Activated CD8-positive, alpha-beta T cell treated with anti-CD3 and anti-CD28 coated beads, Interleukin-2, amount 10 ng/mL, durations not matched to agents 7 days and 5 days (primary cell): ENCODE measurements around the gene RAB14. TPM values are rescaled to one million over a fixed set of nuclear protein-coding genes. Genes with fewer than 3 reads are reported as not detected.
"Not testable (repeated sequence)": the region's sequence is repeated elsewhere in the genome, so short reads cannot be mapped to it uniquely, and the experiment has no call there.

Experiments
- ATAC-seq: fragments of 150-1000 bp; cut with Tn5 transposase; one replicate; pipeline ENCODE4 v1.10.0; 2021; ENCODE audit warnings: moderate library complexity
- CTCF ChIA-PET: fragments of 350-600 bp; sonication (Branson Sonifier 250); formaldehyde crosslinking; loops from one replicate; lab custom pipeline; 2021; ENCODE audit warnings: antibody characterized with exemption; lab: Charles Lee
- POLR2A ChIA-PET: fragments of 350-600 bp; sonication (Branson Sonifier 250); formaldehyde crosslinking; loops from one replicate; lab custom pipeline; 2021; ENCODE audit warnings: antibody characterized with exemption; lab: Charles Lee
- DNase-seq: peaks from one replicate; pipeline ENCODE4 v3.0.0-alpha.2; 2020
- H3K27ac Mint-ChIP-seq: one replicate; pipeline ENCODE4 v1.8.0; 2021; ENCODE audit warnings: mild to moderate bottlenecking, mixed read lengths
- H3K27me3 Mint-ChIP-seq: one replicate; pipeline ENCODE4 v1.8.0; 2021; ENCODE audit warnings: low read depth, mixed read lengths
- H3K36me3 Mint-ChIP-seq: one replicate; pipeline ENCODE4 v1.8.0; 2021; ENCODE audit warnings: low read depth, mixed read lengths
- H3K4me1 Mint-ChIP-seq: one replicate; pipeline ENCODE4 v1.8.0; 2021; ENCODE audit warnings: low read depth, mixed read lengths
- H3K4me3 Mint-ChIP-seq: one replicate; pipeline ENCODE4 v1.8.0; 2021; ENCODE audit warnings: mild to moderate bottlenecking, mixed read lengths
- H3K9me3 Mint-ChIP-seq: one replicate; pipeline ENCODE4 v1.8.0; 2022; ENCODE audit warnings: mixed read lengths; ENCODE audit not compliant: insufficient read depth
- total RNA-seq, 2 experiments: library from RNA; stranded (reverse); gene quantifications; one replicate each; pipeline ENCODE4 v1.2.3, GENCODE V29; 2021

Gene RAB14
- total RNA-seq, 2 experiments from 2014 or later, result 56.7 to 68.2 TPM

GRCh38 chr9:121150188-121150587 is 51.5 kb downstream of the RAB14 start:
- CTCF ChIA-PET, result no interaction called here
- H3K4me3 Mint-ChIP-seq, result no peak overlapping the region
- H3K27ac Mint-ChIP-seq, result no peak overlapping the region
- peaks cover 77% of the 10 kb centered on the region for H3K36me3 Mint-ChIP-seq
- no peaks in the 10 kb centered on the region for H3K9me3 Mint-ChIP-seq
- peaks cover 47% of the 10 kb centered on the region for H3K4me1 Mint-ChIP-seq
- DNase-seq, result no peak
- ATAC-seq, result no peak
- no peaks in the 10 kb centered on the region for H3K27me3 Mint-ChIP-seq
- POLR2A ChIA-PET, result no interaction called here

DNA sequence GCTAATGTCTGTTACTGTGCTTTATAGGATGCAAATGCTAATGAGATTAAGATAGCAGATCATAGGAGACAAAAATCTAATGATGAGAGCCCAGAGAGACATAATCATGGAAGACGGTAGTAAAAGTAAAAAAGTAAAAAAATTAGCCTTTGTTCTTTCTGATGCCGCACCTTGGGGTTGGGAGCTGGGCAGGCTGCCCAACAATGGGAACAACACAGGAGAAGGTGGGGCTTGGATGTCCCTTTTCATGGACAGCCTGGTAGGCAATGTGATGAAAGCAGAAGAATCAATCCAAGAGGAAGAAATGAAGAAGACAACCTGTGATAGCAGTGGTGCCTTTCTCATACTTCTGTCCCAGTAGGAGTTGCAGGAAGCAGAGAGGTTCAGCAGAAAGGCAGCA is 57.2 kb downstream of the RAB14 start:
- Mint-ChIP-seq H3K9me3 (no peaks in the 10 kb centered on the region), H3K27ac (no peak overlapping the region), H3K4me3 (no peak overlapping the region), H3K4me1 (peaks cover 12% of the 10 kb centered on the region), H3K36me3 (peaks cover 83% of the 10 kb centered on the region), H3K27me3 (no peaks in the 10 kb centered on the region)
- ATAC-seq (no peak), DNase-seq (no peak)
- ChIA-PET CTCF (interaction anchor here (0.9 kb wide), 1 partner anchor 24 kb away, joined by 4 read pairs; no protein-coding TSS in a partner anchor), POLR2A (no interaction called here)

GRCh38 chr9:121143771-121144170 is 57.9 kb downstream of the RAB14 start:
- no peaks in the 10 kb centered on the region for H3K27me3 Mint-ChIP-seq
- ATAC-seq, result no peak
- ChIA-PET POLR2A (no interaction called here), CTCF (interaction anchor here (0.9 to 1.7 kb wide), 2 partner anchors 22 to 25 kb away, joined by 4 to 5 read pairs; no protein-coding TSS in a partner anchor)
- H3K9me3 Mint-ChIP-seq, result no peaks in the 10 kb centered on the region
- H3K4me1 Mint-ChIP-seq, result peaks cover 12% of the 10 kb centered on the region
- peaks cover 86% of the 10 kb centered on the region for H3K36me3 Mint-ChIP-seq
- no peak overlapping the region for H3K4me3 Mint-ChIP-seq
- no peak overlapping the region for H3K27ac Mint-ChIP-seq
- no peak for DNase-seq

- POLR2A ChIA-PET, result no interaction called here
- DNase-seq (no peak), ATAC-seq (no peak)
- Mint-ChIP-seq H3K27ac (no peak overlapping the region), H3K4me3 (no peak overlapping the region), H3K27me3 (no peaks in the 10 kb centered on the region), H3K36me3 (peaks cover 82% of the 10 kb centered on the region), H3K9me3 (no peaks in the 10 kb centered on the region), H3K4me1 (peaks cover 2% of the 10 kb centered on the region)
- CTCF ChIA-PET, result interaction anchor here (1.2 to 2.2 kb wide), 2 partner anchors 9 to 23 kb away, joined by 3 to 6 read pairs; no protein-coding TSS in a partner anchor
These were observed 60.0 kb downstream of the RAB14 start for GRCh38 chr9:121141706-121142105.

DNA sequence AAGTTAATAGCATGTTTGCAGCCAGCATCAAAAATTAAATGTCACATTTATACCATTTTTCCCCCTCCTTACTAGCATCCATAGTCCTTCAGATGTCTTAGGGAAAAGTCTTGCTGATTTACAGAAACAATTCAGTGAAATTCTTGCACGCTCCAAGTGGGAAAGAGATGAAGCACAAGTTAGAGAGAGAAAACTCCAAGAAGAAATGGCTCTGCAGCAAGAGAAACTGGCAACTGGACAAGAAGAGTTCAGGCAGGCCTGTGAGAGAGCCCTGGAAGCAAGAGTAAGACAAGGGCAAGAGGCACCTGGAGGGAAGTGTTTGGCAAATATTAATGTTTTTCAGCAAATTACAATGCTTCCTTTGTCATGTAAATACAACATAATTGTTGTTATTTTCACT is 60.4 kb downstream of the RAB14 start:
- H3K36me3 Mint-ChIP-seq, result peaks cover 80% of the 10 kb centered on the region
- POLR2A ChIA-PET, result no interaction called here
- H3K9me3 Mint-ChIP-seq, result no peaks in the 10 kb centered on the region

GRCh38 chr9:121140162-121140561 is 61.5 kb downstream of the RAB14 start:
- POLR2A ChIA-PET, result no interaction called here
- CTCF ChIA-PET, result interaction anchor here (1.9 kb wide), 1 partner anchor 19 kb away, joined by 4 read pairs; no protein-coding TSS in a partner anchor
- no peaks in the 10 kb centered on the region for H3K27me3 Mint-ChIP-seq
- no peaks in the 10 kb centered on the region for H3K4me1 Mint-ChIP-seq
- DNase-seq (no peak), ATAC-seq (no peak)
- H3K27ac Mint-ChIP-seq, result no peak overlapping the region
- H3K9me3 Mint-ChIP-seq, result no peaks in the 10 kb centered on the region
- no peak overlapping the region for H3K4me3 Mint-ChIP-seq
- peaks cover 83% of the 10 kb centered on the region for H3K36me3 Mint-ChIP-seq

More for the DNA sequence above, 60.4 kb downstream of the RAB14 start:
- Mint-ChIP-seq H3K4me3 (no peak overlapping the region), H3K27ac (no peak overlapping the region), H3K27me3 (no peaks in the 10 kb centered on the region), H3K4me1 (no peaks in the 10 kb centered on the region)
- CTCF ChIA-PET, result interaction anchor here (1.2 to 2.2 kb wide), 2 partner anchors 8 to 24 kb away, joined by 3 to 6 read pairs; no protein-coding TSS in a partner anchor
- DNase-seq, result no peak
- no peak for ATAC-seq

DNA sequence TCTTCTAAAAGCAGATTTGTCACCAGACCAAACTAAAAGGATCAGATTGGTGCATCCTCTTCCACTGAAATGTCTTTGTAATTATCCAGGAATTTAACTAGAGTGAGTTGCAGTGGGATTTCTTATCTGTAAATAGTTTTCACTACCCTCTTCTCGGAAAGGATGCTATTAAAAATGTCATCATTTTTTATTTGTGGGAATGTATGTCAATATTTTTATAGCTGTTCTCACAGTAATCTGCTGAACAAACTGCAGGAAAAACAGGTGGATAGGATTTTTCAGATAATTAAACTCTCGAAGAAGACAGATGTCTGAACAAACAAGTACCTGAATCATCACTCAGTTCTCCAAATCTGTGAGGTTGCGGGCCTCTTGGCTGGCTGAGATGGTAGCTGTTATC is 62.7 kb downstream of the RAB14 start:
- Mint-ChIP-seq H3K27me3 (no peaks in the 10 kb centered on the region), H3K27ac (no peak overlapping the region), H3K36me3 (peaks cover 81% of the 10 kb centered on the region), H3K4me1 (peaks cover 5% of the 10 kb centered on the region), H3K4me3 (no peak overlapping the region), H3K9me3 (no peaks in the 10 kb centered on the region)
- DNase-seq (no peak), ATAC-seq (no peak)
- ChIA-PET POLR2A (no interaction called here), CTCF (interaction anchor here (1.0 to 1.9 kb wide), 2 partner anchors 18 to 30 kb away, joined by 4 read pairs; no protein-coding TSS in a partner anchor)

DNA sequence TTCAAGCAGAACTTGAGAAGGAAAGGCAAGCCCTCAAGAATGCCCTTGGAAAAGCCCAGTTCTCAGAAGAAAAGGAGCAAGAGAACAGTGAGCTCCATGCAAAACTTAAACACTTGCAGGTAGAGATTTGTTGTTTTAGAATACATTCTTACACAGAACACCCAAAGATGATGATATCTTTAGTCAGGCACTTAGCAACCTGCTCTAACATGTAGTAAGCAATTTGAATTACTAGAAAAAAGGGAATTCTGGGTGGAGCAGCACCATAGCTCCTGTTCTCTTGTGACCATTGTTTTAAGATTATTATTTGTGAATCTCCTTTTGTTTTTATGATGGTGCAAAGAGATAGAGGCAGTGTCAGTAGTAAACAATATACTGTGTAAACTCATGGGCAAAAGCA is 63.1 kb downstream of the RAB14 start:
- Mint-ChIP-seq H3K36me3 (peaks cover 80% of the 10 kb centered on the region), H3K4me3 (no peak overlapping the region), H3K4me1 (peaks cover 5% of the 10 kb centered on the region), H3K27me3 (no peaks in the 10 kb centered on the region), H3K9me3 (no peaks in the 10 kb centered on the region), H3K27ac (no peak overlapping the region)
- CTCF ChIA-PET, result interaction anchor here (1.0 kb wide), 1 partner anchor 31 kb away, joined by 4 read pairs; no protein-coding TSS in a partner anchor
- POLR2A ChIA-PET, result no interaction called here
- DNase-seq, result no peak
- no peak for ATAC-seq

DNA sequence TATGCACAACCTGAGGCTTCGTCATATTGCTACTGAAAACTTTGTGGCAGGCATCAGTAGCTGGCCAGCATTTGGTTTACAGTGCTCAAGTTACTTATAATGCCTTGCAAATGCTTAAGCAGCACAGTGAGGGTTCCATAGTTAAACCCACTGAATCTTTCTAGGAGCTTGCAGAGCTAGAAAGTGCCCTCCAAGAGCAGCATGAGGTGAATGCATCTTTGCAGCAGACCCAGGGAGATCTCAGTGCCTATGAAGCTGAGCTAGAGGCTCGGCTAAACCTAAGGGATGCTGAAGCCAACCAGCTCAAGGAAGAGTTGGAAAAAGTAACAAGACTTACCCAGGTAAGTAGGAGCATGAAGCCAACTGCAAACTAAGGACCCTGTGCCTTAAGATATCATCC is 66.0 kb downstream of the RAB14 start:
- Mint-ChIP-seq H3K4me1 (peaks cover 35% of the 10 kb centered on the region), H3K9me3 (no peaks in the 10 kb centered on the region), H3K36me3 (peaks cover 83% of the 10 kb centered on the region), H3K27me3 (no peaks in the 10 kb centered on the region), H3K4me3 (no peak overlapping the region), H3K27ac (no peak overlapping the region)
- ChIA-PET POLR2A (no interaction called here), CTCF (no interaction called here)
- no peak for DNase-seq
- no peak for ATAC-seq

DNA sequence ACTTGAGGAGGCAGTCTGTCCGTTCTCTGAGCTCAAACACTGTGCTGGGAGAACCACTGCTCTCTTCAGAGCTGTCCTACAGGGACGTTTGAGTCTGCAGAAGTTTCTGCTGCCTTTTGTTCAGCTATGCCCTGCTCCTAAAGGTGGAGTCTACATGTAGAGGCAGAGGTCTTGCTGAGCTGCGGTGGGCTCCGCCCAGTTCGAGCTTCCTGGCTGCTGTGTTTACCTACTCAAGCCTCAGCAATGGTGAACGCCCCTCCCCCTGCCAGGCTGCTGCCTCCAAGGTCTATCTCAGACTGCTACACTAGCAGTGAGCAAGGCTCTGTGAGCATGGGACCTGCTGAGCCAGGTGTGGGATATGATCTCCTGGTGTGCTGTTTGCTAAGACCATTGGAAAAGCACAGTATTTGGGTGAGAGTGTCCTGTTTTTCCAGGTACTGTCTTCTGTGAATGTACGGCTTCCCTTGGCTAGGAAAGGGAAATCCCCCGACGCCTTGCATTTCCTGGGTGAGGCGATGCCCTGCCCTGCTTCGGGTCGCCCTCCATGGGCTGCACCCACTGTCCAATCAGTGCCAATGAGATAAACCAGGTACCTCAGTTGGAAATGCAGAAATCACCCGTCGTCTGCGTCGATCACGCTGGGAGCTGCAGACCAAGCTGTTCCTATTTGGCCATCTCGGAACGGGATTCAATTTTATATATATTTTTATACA is 68.4 kb downstream of the RAB14 start:
- ChIA-PET POLR2A (interaction anchor here (0.6 to 2.9 kb wide), 5 partner anchors 9 to 63 kb away, joined by 3 to 26 read pairs (median 4); no protein-coding TSS in a partner anchor), CTCF (interaction anchor here (1.1 to 2.8 kb wide), 6 partner anchors 9 to 33 kb away, joined by 3 to 25 read pairs (median 4); no protein-coding TSS in a partner anchor)
- DNase-seq (peak; percentile 90), ATAC-seq (peak; percentile 99)
- H3K4me3 Mint-ChIP-seq, result peak overlapping the region; percentile 39
- peaks cover 85% of the 10 kb centered on the region for H3K36me3 Mint-ChIP-seq
- peaks cover 52% of the 10 kb centered on the region for H3K4me1 Mint-ChIP-seq
- no peaks in the 10 kb centered on the region for H3K9me3 Mint-ChIP-seq
- peak overlapping the region; percentile 67 for H3K27ac Mint-ChIP-seq
- H3K27me3 Mint-ChIP-seq, result no peaks in the 10 kb centered on the region

DNA sequence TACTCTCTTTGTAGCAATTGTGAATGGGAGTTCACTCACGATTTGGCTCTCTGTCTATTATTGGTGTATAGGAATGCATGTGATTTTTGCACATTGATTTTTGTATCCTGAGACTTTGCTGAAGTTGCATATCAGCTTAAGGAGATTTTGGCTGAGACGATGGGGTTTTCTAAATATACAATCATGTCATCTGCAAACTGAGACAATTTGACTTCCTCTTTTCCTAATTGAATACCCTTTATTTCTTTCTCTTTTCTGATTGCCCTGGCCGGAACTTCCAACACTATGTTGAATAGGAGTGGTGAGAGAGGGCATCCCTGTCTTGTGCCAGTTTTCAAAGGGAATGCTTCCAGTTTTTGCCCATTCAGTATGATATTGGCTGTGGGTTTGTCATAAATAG is 72.3 kb downstream of the RAB14 start:
- H3K4me3 Mint-ChIP-seq, POLR2A ChIA-PET, ATAC-seq, DNase-seq, H3K27ac Mint-ChIP-seq, H3K27me3 Mint-ChIP-seq, H3K9me3 Mint-ChIP-seq, CTCF ChIA-PET: not testable (repeated sequence)
- Mint-ChIP-seq H3K4me1 (peaks cover 51% of the 10 kb centered on the region), H3K36me3 (peaks cover 84% of the 10 kb centered on the region)
